DOHH2 (cell line): ENCODE data around the gene KCNIP4.

Source experiments
- H3F3A ChIP-seq: fragments of 200-600 bp; sonication (generic), shearing (Covaris generic); 2 replicates; pipeline ENCODE4 v1.6.0; 2016; ENCODE audit warnings: antibody characterized with exemption, mild to moderate bottlenecking; ENCODE audit not compliant: control insufficient read depth, insufficient read depth
- H3K27ac ChIP-seq: fragments of 200-600 bp; sonication (generic); 2 replicates; pipeline ENCODE4 v1.5.1; 2014; ENCODE audit warnings: low read depth, mild to moderate bottlenecking, low read length, moderate library complexity
- H3K27me3 ChIP-seq: fragments of 200-600 bp; sonication (generic); 2 replicates; pipeline ENCODE4 v1.6.1; 2014; ENCODE audit warnings: mild to moderate bottlenecking, low read length, mixed read lengths; ENCODE audit not compliant: control insufficient read depth
- H3K36me3 ChIP-seq: fragments of 200-600 bp; sonication (generic); 2 replicates; pipeline ENCODE4 v1.6.1; 2014; ENCODE audit warnings: mild to moderate bottlenecking, low read length, moderate library complexity, mixed read lengths; ENCODE audit not compliant: control insufficient read depth
- H3K4me1 ChIP-seq: fragments of 200-600 bp; sonication (generic); 2 replicates; pipeline ENCODE4 v1.6.1; 2014; ENCODE audit warnings: mild to moderate bottlenecking, low read length, mixed read lengths; ENCODE audit not compliant: control insufficient read depth
- H3K4me2 ChIP-seq: fragments of 200-600 bp; sonication (generic); 2 replicates; pipeline ENCODE4 v1.6.0; 2014; ENCODE audit warnings: mild to moderate bottlenecking, low read length, moderate library complexity
- H3K4me3 ChIP-seq: fragments of 200-600 bp; sonication (generic); 2 replicates; pipeline ENCODE4 v1.5.1; 2014; ENCODE audit warnings: mild to moderate bottlenecking, low read length, mixed read lengths
- H3K79me2 ChIP-seq: fragments of 200-600 bp; sonication (generic); 2 replicates; pipeline ENCODE4 v1.6.1; 2014; ENCODE audit warnings: mild to moderate bottlenecking, low read length, mixed read lengths; ENCODE audit not compliant: control insufficient read depth
- H3K9me2 ChIP-seq: fragments of 200-600 bp; sonication (generic); replicated peaks from 2 replicates; pipeline ENCODE4 v1.6.1; 2014; ENCODE audit warnings: mild to moderate bottlenecking, low read length, mixed read lengths; ENCODE audit not compliant: control insufficient read depth
- H3K9me3 ChIP-seq: fragments of 200-600 bp; sonication (generic); 2 replicates; pipeline ENCODE4 v1.6.1; 2014; ENCODE audit warnings: antibody characterized with exemption, low read length, mixed read lengths; ENCODE audit not compliant: control insufficient read depth, insufficient read depth
- H4K20me1 ChIP-seq: fragments of 200-600 bp; sonication (generic); 2 replicates; pipeline ENCODE4 v1.6.0; 2014; ENCODE audit warnings: low read depth, mild to moderate bottlenecking, antibody characterized with exemption, low read length, moderate library complexity; ENCODE audit not compliant: control insufficient read depth, insufficient read depth
- CTCF ChIP-seq: fragments of 200-600 bp; sonication (generic); IDR thresholded peaks from one replicate; pipeline ENCODE4 v1.5.1; 2014; ENCODE audit warnings: antibody characterized with exemption, mild to moderate bottlenecking, low read depth, low read length; ENCODE audit not compliant: poor library complexity, severe bottlenecking
- EZH2phosphoT487 ChIP-seq: fragments of 200-600 bp; sonication (generic); IDR thresholded peaks from 2 replicates; pipeline ENCODE4 v1.6.1; 2017; ENCODE audit warnings: borderline replicate concordance, mild to moderate bottlenecking, antibody characterized with exemption, low read length, moderate library complexity, mixed read lengths

Gene KCNIP4

GRCh38 chr4:21901831-21902230, 46.7 kb downstream of the KCNIP4 start:
- H3K4me1 ChIP-seq, result no peaks in the 10 kb centered on the region
- no peaks in the 10 kb centered on the region for H3K36me3 ChIP-seq
- H4K20me1 ChIP-seq, result no peaks in the 10 kb centered on the region
- no peak overlapping the region for H3K4me3 ChIP-seq
- no peak overlapping the region for H3K27ac ChIP-seq
- TF ChIP-seq EZH2phosphoT487, result no peak
- no peak for TF ChIP-seq CTCF
- no peaks in the 10 kb centered on the region for H3F3A ChIP-seq
- no peaks in the 10 kb centered on the region for H3K27me3 ChIP-seq
- no peaks in the 10 kb centered on the region for H3K79me2 ChIP-seq
- H3K9me2 ChIP-seq, result no peaks in the 10 kb centered on the region
- H3K4me2 ChIP-seq, result no peak overlapping the region
- no peaks in the 10 kb centered on the region for H3K9me3 ChIP-seq

- no peaks in the 10 kb centered on the region for H3K36me3 ChIP-seq
- no peaks in the 10 kb centered on the region for H3K4me1 ChIP-seq
- H3K4me3 ChIP-seq, result no peak overlapping the region
- H3K9me3 ChIP-seq, result no peaks in the 10 kb centered on the region
- H3K79me2 ChIP-seq, result no peaks in the 10 kb centered on the region
- no peak for TF ChIP-seq CTCF
- no peaks in the 10 kb centered on the region for H3K27me3 ChIP-seq
- H3K9me2 ChIP-seq, result no peaks in the 10 kb centered on the region
- H3F3A ChIP-seq, result no peaks in the 10 kb centered on the region
- no peaks in the 10 kb centered on the region for H4K20me1 ChIP-seq
- H3K27ac ChIP-seq, result no peak overlapping the region
- H3K4me2 ChIP-seq, result no peak overlapping the region
Observed at GRCh38 chr4:21901281-21901680, 47.3 kb downstream of the KCNIP4 start.

- no peaks in the 10 kb centered on the region for H3K9me2 ChIP-seq
Observed at GRCh38 chr4:21900211-21900610, 48.4 kb downstream of the KCNIP4 start.

More at GRCh38 chr4:21900211-21900610, 48.4 kb downstream of the KCNIP4 start:
- TF ChIP-seq CTCF (no peak), EZH2phosphoT487 (no peak)
- H4K20me1 ChIP-seq, result no peaks in the 10 kb centered on the region
- H3K27me3 ChIP-seq, result no peaks in the 10 kb centered on the region
- no peaks in the 10 kb centered on the region for H3F3A ChIP-seq
- no peak overlapping the region for H3K4me2 ChIP-seq
- no peak overlapping the region for H3K27ac ChIP-seq
- H3K9me3 ChIP-seq, result no peaks in the 10 kb centered on the region
- no peak overlapping the region for H3K4me3 ChIP-seq
- H3K79me2 ChIP-seq, result no peaks in the 10 kb centered on the region
- H3K4me1 ChIP-seq, result no peaks in the 10 kb centered on the region
- no peaks in the 10 kb centered on the region for H3K36me3 ChIP-seq
